AG09319 (cell line): Measurements from ENCODE around the gene RPL3.

Experiments used
- DNase-seq: peaks from one replicate; pipeline ENCODE4 v3.0.0-alpha.2; 2010; ENCODE audit warnings: low read depth; ENCODE audit errors: extremely low read depth
- CTCF ChIP-seq: IDR thresholded peaks from 2 replicates; pipeline ENCODE4 v1.5.1; 2011; ENCODE audit warnings: low read depth, mild to moderate bottlenecking, inconsistent platforms, low read length, moderate library complexity

Gene RPL3

GRCh38 chr22:39273950-39274887 lies 45.2 kb downstream of the RPL3 start:
- no peak for DNase-seq
- no peak for TF ChIP-seq CTCF

- DNase-seq: no peak
- TF ChIP-seq CTCF: no peak
These were observed 48.6 kb downstream of the RPL3 start for GRCh38 chr22:39270792-39271191.

- DNase-seq: no peak
- no peak for TF ChIP-seq CTCF
These were observed 49.1 kb downstream of the RPL3 start for GRCh38 chr22:39270280-39270679.

- TF ChIP-seq CTCF: no peak
- no peak for DNase-seq
These were observed 50.2 kb downstream of the RPL3 start for GRCh38 chr22:39269095-39269790.

GRCh38 chr22:39268645-39269044 lies 50.8 kb downstream of the RPL3 start:
- no peak for TF ChIP-seq CTCF
- DNase-seq: no peak

GRCh38 chr22:39267974-39268373 lies 51.4 kb downstream of the RPL3 start:
- no peak for DNase-seq
- TF ChIP-seq CTCF: no peak
